ENCODE measurements around the gene FOXP1. TPM values are rescaled to one million over a fixed set of nuclear protein-coding genes. Genes with fewer than 3 reads are reported as not detected.

Gene FOXP1
- total RNA-seq, 1 experiment from 2014 or later = 75.3 TPM

DNA sequence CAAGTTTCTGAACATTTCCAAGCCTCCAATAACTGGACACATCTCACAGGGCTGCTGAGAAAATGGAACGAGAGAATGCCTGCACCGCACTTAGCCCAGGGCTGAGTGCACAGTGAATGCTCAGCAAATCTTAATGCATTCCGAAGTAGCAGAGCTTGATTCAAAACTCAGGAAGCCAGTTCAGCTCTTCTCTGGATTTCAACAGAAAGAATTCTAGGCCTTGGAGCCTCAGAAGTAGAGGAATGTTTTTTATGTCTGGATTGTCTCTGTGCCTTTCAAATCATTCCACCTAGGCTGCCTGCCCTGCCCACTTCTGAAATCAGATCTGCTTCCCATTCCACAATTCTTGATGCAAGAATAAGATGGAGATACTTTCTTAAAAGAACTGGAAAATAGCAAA lies 9.6 kb upstream of the FOXP1 start:
- Histone ChIP-seq H3K79me1 (ENCODE audit: insufficient read depth, low read depth, low read length, poor library complexity, severe bottlenecking) (no peaks in the 10 kb centered on the region), H3K23ac (ENCODE audit: insufficient read length, low read depth, low read length) (no peak overlapping the region), H3K14ac (ENCODE audit: insufficient read depth, low read length) (no peak overlapping the region), H3K23me2 (ENCODE audit: insufficient read length, low read depth, low read length, poor library complexity, severe bottlenecking) (no peaks in the 10 kb centered on the region), H3K9ac (ENCODE audit: extremely low read depth, insufficient read length, low read length) (no peak overlapping the region), H3K4me1 (ENCODE audit: insufficient read depth, low read length) (no peaks in the 10 kb centered on the region), H4K8ac (replicated peaks; ENCODE audit: insufficient read length, low read depth, low read length) (no peak overlapping the region), H3K9me3 (ENCODE audit: control insufficient read depth, low read depth, low read length) (peaks cover 12% of the 10 kb centered on the region), H4K5ac (ENCODE audit: insufficient read length, low read depth, low read length) (no peak overlapping the region), H2AK5ac (ENCODE audit: insufficient read length, low read length) (no peak overlapping the region), H3T11ph (ENCODE audit: low read length) (no peak overlapping the region), H3K4me2 (ENCODE audit: insufficient read depth, insufficient read length, low read length) (no peak overlapping the region), H3K27ac (ENCODE audit: insufficient read length, low read depth, low read length) (no peak overlapping the region), H2BK20ac (ENCODE audit: low read depth, low read length, poor library complexity, severe bottlenecking) (no peak overlapping the region), H4K91ac (ENCODE audit: insufficient read length, low read depth, low read length) (no peak overlapping the region), H3K18ac (ENCODE audit: insufficient read length, low read depth, low read length) (no peak overlapping the region), H2AFZ (ENCODE audit: low read length) (no peak overlapping the region), H3K4ac (ENCODE audit: low read depth, low read length) (no peak overlapping the region), H3K27me3 (ENCODE audit: insufficient read depth, low read length) (no peaks in the 10 kb centered on the region), H3K79me2 (ENCODE audit: insufficient read depth, low read length) (no peaks in the 10 kb centered on the region), H2BK15ac (ENCODE audit: low read depth, low read length) (no peak overlapping the region), H4K20me1 (ENCODE audit: control insufficient read depth, insufficient read depth, insufficient read length) (no peaks in the 10 kb centered on the region), H3K56ac (ENCODE audit: insufficient read length, low read depth, low read length) (no peak overlapping the region), H2BK12ac (ENCODE audit: insufficient read length, low read depth, low read length) (no peak overlapping the region), H2BK120ac (ENCODE audit: low read depth, low read length, poor library complexity, severe bottlenecking) (no peak overlapping the region), H2BK5ac (ENCODE audit: insufficient read length, low read length) (no peak overlapping the region)
- Mint-ChIP-seq H3K9me3 (peaks cover 10 to 22% of the 10 kb centered on the region in 2 experiments; a peak in 4 of 5 replicates), H3K27ac (no peak overlapping the region), H3K27me3 (ENCODE audit: low read depth) (no peaks in the 10 kb centered on the region; the same call in 1 of the 2 replicates), H3K36me3 (ENCODE audit: insufficient read depth in 1 of 3, low read depth in 3 of 3) (peaks cover 0 to 18% (median 3%) of the 10 kb centered on the region in 3 experiments; a peak in 6 of 7 replicates), H3K4me1 (peaks cover 2 to 9% of the 10 kb centered on the region in 2 experiments; a peak in 1 of 4 replicates), H3K4me3 (no peak overlapping the region)
- TF ChIP-seq, protein P1, sequence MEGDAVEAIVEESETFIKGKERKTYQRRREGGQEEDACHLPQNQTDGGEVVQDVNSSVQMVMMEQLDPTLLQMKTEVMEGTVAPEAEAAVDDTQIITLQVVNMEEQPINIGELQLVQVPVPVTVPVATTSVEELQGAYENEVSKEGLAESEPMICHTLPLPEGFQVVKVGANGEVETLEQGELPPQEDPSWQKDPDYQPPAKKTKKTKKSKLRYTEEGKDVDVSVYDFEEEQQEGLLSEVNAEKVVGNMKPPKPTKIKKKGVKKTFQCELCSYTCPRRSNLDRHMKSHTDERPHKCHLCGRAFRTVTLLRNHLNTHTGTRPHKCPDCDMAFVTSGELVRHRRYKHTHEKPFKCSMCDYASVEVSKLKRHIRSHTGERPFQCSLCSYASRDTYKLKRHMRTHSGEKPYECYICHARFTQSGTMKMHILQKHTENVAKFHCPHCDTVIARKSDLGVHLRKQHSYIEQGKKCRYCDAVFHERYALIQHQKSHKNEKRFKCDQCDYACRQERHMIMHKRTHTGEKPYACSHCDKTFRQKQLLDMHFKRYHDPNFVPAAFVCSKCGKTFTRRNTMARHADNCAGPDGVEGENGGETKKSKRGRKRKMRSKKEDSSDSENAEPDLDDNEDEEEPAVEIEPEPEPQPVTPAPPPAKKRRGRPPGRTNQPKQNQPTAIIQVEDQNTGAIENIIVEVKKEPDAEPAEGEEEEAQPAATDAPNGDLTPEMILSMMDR (conservative IDR thresholded peaks at IDR 0.05) = no peak
- WGBS (ENCODE audit: extremely low coverage, insufficient read length, low lambda C conversion rate) = no CpG with 5 or more reads among the region's 3 CpGs
- no peak for DNase-seq

All from H9 (cell line).